ENCODE measurements around the gene RNPEP. TPM values are rescaled to one million over a fixed set of nuclear protein-coding genes. Genes with fewer than 3 reads are reported as not detected.
A peak's percentile ranks its signal among the peaks of the same experiment; 100 is the strongest.

The RNPEP gene
- total RNA-seq, 1 donor from 2014 or later: 79.3 TPM

DNA sequence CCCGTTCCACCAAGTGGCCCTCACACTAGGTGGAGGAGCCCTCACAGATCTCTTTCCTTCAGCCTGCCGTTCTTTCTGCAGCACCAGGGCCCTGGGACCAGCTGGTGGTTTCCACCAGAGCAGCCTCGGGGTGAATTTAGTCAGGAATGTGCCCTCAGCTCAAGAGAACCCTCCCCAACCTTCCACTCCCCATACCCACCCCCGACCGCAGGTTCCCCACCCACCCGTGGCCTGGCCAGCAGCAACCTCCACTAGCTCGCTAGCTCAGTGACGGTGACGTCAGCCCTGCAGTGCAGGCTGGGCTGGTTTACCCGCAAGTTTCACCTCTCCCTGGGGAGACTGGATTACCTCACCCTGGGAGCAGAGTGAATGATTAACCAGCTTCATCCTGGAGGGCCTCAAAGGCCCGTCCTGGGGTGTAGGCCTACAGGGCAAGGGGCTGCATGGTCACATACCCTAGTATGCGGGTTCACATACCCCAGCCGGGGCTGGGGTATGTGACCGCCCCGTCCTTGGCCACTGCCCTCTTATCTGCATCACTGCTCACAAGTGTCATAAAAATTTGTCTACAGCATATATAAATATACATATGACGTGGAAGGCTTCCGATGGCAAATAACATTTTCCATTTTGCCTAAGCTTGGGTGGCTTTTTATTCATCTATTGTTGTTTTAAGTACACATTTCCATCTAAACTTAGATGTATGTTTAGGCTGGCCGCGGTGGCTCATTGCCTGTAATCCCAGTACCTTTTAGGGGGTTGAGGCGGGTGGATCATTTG, 52.4 kb downstream of the RNPEP start:
- peak overlapping the region; percentile 26 for H3K4me3 Mint-ChIP-seq
- H3K27ac Mint-ChIP-seq: peak overlapping the region; percentile 98
- no peaks in the 10 kb centered on the region for H3K27me3 Mint-ChIP-seq (ENCODE audit: low read depth)
- peak; percentile 70 to 80 for DNase-seq (ENCODE audit: low spot score in 2 of 2, unreplicated experiment in 2 of 2)
- TF ChIP-seq, protein P1, sequence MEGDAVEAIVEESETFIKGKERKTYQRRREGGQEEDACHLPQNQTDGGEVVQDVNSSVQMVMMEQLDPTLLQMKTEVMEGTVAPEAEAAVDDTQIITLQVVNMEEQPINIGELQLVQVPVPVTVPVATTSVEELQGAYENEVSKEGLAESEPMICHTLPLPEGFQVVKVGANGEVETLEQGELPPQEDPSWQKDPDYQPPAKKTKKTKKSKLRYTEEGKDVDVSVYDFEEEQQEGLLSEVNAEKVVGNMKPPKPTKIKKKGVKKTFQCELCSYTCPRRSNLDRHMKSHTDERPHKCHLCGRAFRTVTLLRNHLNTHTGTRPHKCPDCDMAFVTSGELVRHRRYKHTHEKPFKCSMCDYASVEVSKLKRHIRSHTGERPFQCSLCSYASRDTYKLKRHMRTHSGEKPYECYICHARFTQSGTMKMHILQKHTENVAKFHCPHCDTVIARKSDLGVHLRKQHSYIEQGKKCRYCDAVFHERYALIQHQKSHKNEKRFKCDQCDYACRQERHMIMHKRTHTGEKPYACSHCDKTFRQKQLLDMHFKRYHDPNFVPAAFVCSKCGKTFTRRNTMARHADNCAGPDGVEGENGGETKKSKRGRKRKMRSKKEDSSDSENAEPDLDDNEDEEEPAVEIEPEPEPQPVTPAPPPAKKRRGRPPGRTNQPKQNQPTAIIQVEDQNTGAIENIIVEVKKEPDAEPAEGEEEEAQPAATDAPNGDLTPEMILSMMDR (IDR thresholded peaks at IDR 0.05; ENCODE audit: unreplicated experiment): no peak
- no peaks in the 10 kb centered on the region for H3K36me3 Mint-ChIP-seq
- no peaks in the 10 kb centered on the region for H3K9me3 Mint-ChIP-seq
- peaks cover 21% of the 10 kb centered on the region for H3K4me1 Mint-ChIP-seq

DNA sequence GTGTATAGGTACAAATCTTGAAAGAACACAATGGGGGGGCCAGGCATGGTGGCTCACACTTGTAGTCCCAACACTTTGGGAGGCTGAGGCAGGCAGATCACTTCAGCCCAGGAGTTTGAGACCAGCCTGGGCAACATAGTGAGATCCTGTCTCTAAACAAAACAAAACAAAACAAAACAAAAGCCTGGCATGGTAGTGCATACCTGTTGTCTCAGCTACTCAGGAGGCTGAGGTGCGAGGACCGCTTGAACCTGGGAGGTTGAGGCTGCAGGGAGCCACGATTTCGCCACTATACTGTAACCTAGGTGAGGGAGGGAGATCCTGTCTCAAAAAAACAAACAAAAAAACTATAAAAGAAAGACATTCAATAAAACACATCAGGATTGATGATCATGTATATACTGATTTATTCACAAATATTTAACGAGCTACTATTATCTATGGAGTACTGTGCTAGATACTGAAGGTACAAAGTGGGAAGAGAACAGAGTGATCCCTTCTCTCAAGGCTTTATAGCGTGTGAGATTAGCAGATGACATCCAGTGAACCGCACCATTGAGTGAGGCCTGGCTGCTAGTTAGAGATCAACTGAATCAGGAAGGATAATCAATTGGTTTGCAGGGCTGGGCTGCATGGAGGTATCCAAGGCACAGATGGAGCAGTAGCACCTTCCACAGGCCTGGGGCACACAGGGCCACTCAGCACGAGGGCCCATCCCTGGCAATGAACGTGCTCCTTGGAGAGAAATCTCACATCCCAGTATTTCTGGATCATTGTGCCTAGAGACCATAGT, 54.3 kb downstream of the RNPEP start:
- DNase-seq (ENCODE audit: low spot score in 2 of 2, unreplicated experiment in 2 of 2): no peak
- Mint-ChIP-seq H3K27me3 (ENCODE audit: low read depth) (no peaks in the 10 kb centered on the region), H3K4me1 (peaks cover 17% of the 10 kb centered on the region), H3K4me3 (no peak overlapping the region), H3K9me3 (no peaks in the 10 kb centered on the region), H3K27ac (no peak overlapping the region), H3K36me3 (no peaks in the 10 kb centered on the region)
- TF ChIP-seq, protein P1 (IDR thresholded peaks at IDR 0.05; ENCODE audit: unreplicated experiment): no peak

DNA sequence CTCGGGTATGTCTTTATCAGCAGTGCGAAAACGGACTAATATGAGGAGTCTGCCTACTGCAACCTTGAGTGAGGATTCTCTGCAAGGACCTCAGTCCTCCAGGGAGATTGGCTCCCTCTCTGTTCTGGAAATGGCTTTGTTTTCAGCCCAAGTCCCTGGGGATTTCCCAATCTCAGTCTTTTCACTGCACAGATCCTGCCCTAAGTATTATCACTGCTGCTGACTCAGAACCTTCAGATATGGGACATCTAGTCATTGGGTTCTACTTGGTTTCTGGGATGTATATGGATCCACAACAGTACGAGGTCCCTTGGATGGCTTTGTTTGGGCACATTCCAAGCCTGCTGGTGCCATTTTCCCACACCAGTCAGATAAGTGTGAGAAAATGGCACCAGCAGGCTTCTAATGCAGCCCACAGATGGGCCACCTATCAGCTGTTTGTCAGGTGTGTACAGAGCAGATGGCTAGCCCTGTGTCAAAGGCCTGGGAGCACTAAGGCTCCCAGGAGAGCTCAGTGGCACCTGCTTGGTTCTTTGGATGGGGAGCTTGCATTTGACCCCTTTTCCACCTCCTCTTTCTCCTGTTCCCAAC, 55.4 kb downstream of the RNPEP start:
- H3K27ac Mint-ChIP-seq: peak overlapping the region; percentile 31
- H3K27me3 Mint-ChIP-seq (ENCODE audit: low read depth): no peaks in the 10 kb centered on the region
- no peak for DNase-seq (ENCODE audit: low spot score in 2 of 2, unreplicated experiment in 2 of 2)
- no peak overlapping the region for H3K4me3 Mint-ChIP-seq
- H3K4me1 Mint-ChIP-seq: peaks cover 17% of the 10 kb centered on the region
- no peaks in the 10 kb centered on the region for H3K9me3 Mint-ChIP-seq
- TF ChIP-seq, protein P1 (IDR thresholded peaks at IDR 0.05; ENCODE audit: unreplicated experiment): no peak
- no peaks in the 10 kb centered on the region for H3K36me3 Mint-ChIP-seq

DNA sequence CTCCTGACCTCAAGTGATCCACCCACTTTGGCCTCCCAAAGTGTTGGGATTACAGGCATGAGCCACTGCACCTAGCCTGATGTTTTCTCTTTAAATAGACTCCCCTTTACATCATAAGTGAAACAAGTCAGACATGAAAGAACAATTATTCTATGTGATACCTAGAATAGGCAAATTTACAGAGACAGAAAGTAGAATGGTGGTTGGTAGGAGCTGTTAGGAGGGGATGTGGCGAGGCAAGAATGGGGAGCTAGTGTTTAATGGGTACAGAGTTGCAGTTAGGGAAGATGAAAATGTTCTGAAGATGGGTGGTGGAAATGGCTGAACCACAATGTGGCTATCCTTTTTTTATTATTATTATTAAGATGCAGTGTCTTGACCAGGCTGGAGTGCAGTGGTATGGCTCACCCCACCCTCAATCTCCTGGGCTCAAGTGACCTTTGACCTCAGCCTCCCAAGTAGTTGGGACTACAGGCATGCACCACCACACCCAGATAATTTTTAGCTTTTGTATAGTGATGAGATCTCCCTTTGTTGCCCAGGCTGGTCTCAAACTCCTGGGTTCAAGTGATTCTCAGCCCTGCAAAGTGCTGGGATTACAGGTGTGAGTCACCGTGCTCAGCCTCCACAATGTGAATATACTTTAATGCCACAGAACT, 56.4 kb downstream of the RNPEP start:
- H3K27me3 Mint-ChIP-seq (ENCODE audit: low read depth): no peaks in the 10 kb centered on the region
- peaks cover 17% of the 10 kb centered on the region for H3K4me1 Mint-ChIP-seq
- H3K36me3 Mint-ChIP-seq: no peaks in the 10 kb centered on the region
- no peak overlapping the region for H3K4me3 Mint-ChIP-seq
- no peaks in the 10 kb centered on the region for H3K9me3 Mint-ChIP-seq
- no peak overlapping the region for H3K27ac Mint-ChIP-seq
- TF ChIP-seq, protein P1 (IDR thresholded peaks at IDR 0.05; ENCODE audit: unreplicated experiment): no peak
- DNase-seq (ENCODE audit: low spot score in 2 of 2, unreplicated experiment in 2 of 2): no peak

DNA sequence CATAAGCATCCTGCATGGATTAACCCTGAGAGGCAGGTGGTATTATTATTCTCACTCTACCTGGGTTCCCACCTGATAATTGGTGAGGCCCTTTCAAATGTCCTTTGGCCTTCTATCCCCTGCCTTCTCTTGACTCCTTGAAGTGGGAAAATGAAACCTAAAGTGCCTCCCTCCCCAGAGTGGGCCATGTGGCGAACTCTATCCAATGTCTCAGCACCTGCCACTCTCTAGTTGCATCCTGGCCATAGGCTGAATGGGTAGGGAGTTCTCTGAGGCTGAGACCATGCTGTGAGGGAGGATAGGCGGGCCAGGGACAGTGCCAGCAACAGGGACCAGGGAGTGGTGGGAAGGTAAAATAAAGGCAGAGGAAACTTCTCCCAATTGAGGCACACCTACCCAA, 63.3 kb downstream of the RNPEP start:
- Mint-ChIP-seq H3K9me3 (peaks cover 5% of the 10 kb centered on the region), H3K27me3 (ENCODE audit: low read depth) (no peaks in the 10 kb centered on the region), H3K4me1 (peaks cover 14% of the 10 kb centered on the region), H3K4me3 (no peak overlapping the region), H3K27ac (no peak overlapping the region), H3K36me3 (no peaks in the 10 kb centered on the region)
- no peak for DNase-seq (ENCODE audit: low spot score in 2 of 2, unreplicated experiment in 2 of 2)
- TF ChIP-seq, protein P1 (IDR thresholded peaks at IDR 0.05; ENCODE audit: unreplicated experiment): no peak
